Keratinocyte (primary cell): Measurements from ENCODE around the gene ZNF583. TPM values are rescaled to one million over a fixed set of nuclear protein-coding genes. Genes with fewer than 3 reads are reported as not detected.

Experiments used
- DNase-seq: peaks from one replicate; pipeline ENCODE4 v3.0.0-alpha.2; 2011; ENCODE audit warnings: low read depth, missing footprints, low spot score
- FAIRE-seq: peaks from 2 replicates; lab custom pipeline; 2011; peaks lifted over from hg19 to GRCh38; lab: Jason Lieb, UNC
- H2AFZ ChIP-seq: 2 replicates; pipeline ENCODE4 v1.6.0; 2012; ENCODE audit warnings: low read length, control low read depth, inconsistent platforms; ENCODE audit not compliant: control insufficient read depth
- H3K27ac ChIP-seq: 2 replicates; pipeline ENCODE4 v1.5.1; 2011; ENCODE audit warnings: low read length; ENCODE audit not compliant: control insufficient read depth, insufficient read depth
- H3K27me3 ChIP-seq: 3 replicates; pipeline ENCODE4 v1.6.0; 2011; ENCODE audit warnings: low read length; ENCODE audit not compliant: control insufficient read depth, insufficient read depth; ENCODE audit errors: extremely low read depth
- H3K36me3 ChIP-seq, 2 experiments: 2 replicates in 1 of 2; 3 replicates in 1 of 2; pipeline ENCODE4 v1.5.1; 2011; ENCODE audit warnings: low read length in 2 of 2, mild to moderate bottlenecking in 1 of 2; ENCODE audit not compliant: control insufficient read depth in 2 of 2, insufficient read depth in 2 of 2; ENCODE audit errors: extremely low read depth in 1 of 2
- H3K4me1 ChIP-seq: 3 replicates; pipeline ENCODE4 v1.5.1; 2011; ENCODE audit warnings: low read length; ENCODE audit not compliant: control insufficient read depth, insufficient read depth; ENCODE audit errors: extremely low read depth
- H3K4me2 ChIP-seq: 3 replicates; pipeline ENCODE4 v1.6.0; 2011; ENCODE audit warnings: low read depth, low read length; ENCODE audit not compliant: control insufficient read depth, insufficient read depth; ENCODE audit errors: extremely low read depth
- H3K4me3 ChIP-seq, 3 experiments: fragments of 200-600 bp in 1 of 3; sonication (generic) in 1 of 3; 2 replicates in 2 of 3; 3 replicates in 1 of 3; pipeline ENCODE4 v1.5.1; 2011 to 2016; ENCODE audit warnings: low read length in 3 of 3, mild to moderate bottlenecking in 3 of 3, control low read depth in 2 of 3, inconsistent platforms in 1 of 3, low read depth in 1 of 3, mixed read lengths in 1 of 3, mixed run types in 1 of 3, moderate library complexity in 1 of 3; ENCODE audit not compliant: control insufficient read depth in 2 of 3, insufficient read depth in 2 of 3; ENCODE audit errors: extremely low read depth in 1 of 3
- H3K79me2 ChIP-seq: 2 replicates; pipeline ENCODE4 v1.6.0; 2012; ENCODE audit warnings: low read length; ENCODE audit not compliant: control insufficient read depth, insufficient read depth
- H3K9ac ChIP-seq: 3 replicates; pipeline ENCODE4 v1.6.0; 2011; ENCODE audit warnings: low read length; ENCODE audit not compliant: control insufficient read depth, insufficient read depth; ENCODE audit errors: extremely low read depth
- H3K9me1 ChIP-seq: 3 replicates; pipeline ENCODE4 v1.6.0; 2011; ENCODE audit warnings: low read length; ENCODE audit not compliant: control insufficient read depth, insufficient read depth; ENCODE audit errors: extremely low read depth
- H3K9me3 ChIP-seq: 2 replicates; pipeline ENCODE4 v1.5.1; 2012; ENCODE audit warnings: low read depth, low read length; ENCODE audit not compliant: control insufficient read depth
- H4K20me1 ChIP-seq: 3 replicates; pipeline ENCODE4 v1.6.0; 2011; ENCODE audit warnings: low read length; ENCODE audit not compliant: control insufficient read depth, insufficient read depth; ENCODE audit errors: extremely low read depth
- CTCF ChIP-seq, 3 experiments: IDR thresholded peaks in 1 of 3; conservative IDR thresholded peaks in 1 of 3; optimal IDR thresholded peaks in 1 of 3; 2 replicates in 2 of 3; 3 replicates in 1 of 3; pipeline versions ENCODE3 to v1.5.1; 2011; ENCODE audit warnings: low read length in 3 of 3, mild to moderate bottlenecking in 3 of 3, moderate library complexity in 2 of 3, control low read depth in 1 of 3, inconsistent platforms in 1 of 3; ENCODE audit not compliant: insufficient read depth in 2 of 3; ENCODE audit errors: extremely low read depth in 1 of 3
- EZH2 ChIP-seq: IDR thresholded peaks from one replicate; pipeline ENCODE4 v1.6.1; 2012; ENCODE audit warnings: inconsistent platforms, mild to moderate bottlenecking, low read length, moderate library complexity
- dilution Hi-C: fragments of 300-500 bp; cut with MboI; formaldehyde crosslinking; loops from one replicate; pipeline ENCODE4 v1.7.0; 2020; ENCODE audit warnings: low sequenced_read_pairs; ENCODE audit not compliant: extremely low pct_ligation_motif_present
- polyA plus RNA-seq, 5 experiments: library from polyadenylated mRNA; depleted of rRNA in 3 of 5; stranded (reverse) in 3 of 5; stranded (forward) in 1 of 5; unstranded in 1 of 5; fragments of >200 nt; gene quantifications; 1 replicate in 1 of 5; 2 replicates in 3 of 5; 3 replicates in 1 of 5; pipeline versions ENCODE4 v1.2.1 to v1.2.3, GENCODE V29; 2011 to 2012; ENCODE audit warnings: missing spikeins in 2 of 5, low read depth in 1 of 5, low replicate concordance in 1 of 5

The ZNF583 gene
- polyA plus RNA-seq, 1 donor (not counting 4 experiments of a cell fraction or from before 2014, with no cell fraction given), result 3.3 TPM

GRCh38 chr19:56372281-56372680, 31.9 kb upstream of the ZNF583 start:
- Histone ChIP-seq H3K4me3 (no peak overlapping the region), H3K4me1 (peaks cover 10% of the 10 kb centered on the region), H3K36me3 (peaks cover 30% of the 10 kb centered on the region in 2 experiments), H3K79me2 (peaks cover 17% of the 10 kb centered on the region), H3K9ac (no peak overlapping the region), H3K27ac (no peak overlapping the region), H3K9me3 (peaks cover 34% of the 10 kb centered on the region), H3K27me3 (no peaks in the 10 kb centered on the region), H2AFZ (no peak overlapping the region), H3K4me2 (no peak overlapping the region), H3K9me1 (no peaks in the 10 kb centered on the region), H4K20me1 (no peaks in the 10 kb centered on the region)
- dilution Hi-C loops, result no loop called here
- FAIRE-seq (no peak), DNase-seq (no peak)
- no peak for TF ChIP-seq CTCF (optimal IDR thresholded peaks at IDR 0.05 in 1 of 3, IDR thresholded peaks at IDR 0.05 in 1 of 3, conservative IDR thresholded peaks at IDR 0.05 in 1 of 3; ENCODE audit: extremely low read depth in 1 of 3, insufficient read depth in 2 of 3, low read length in 3 of 3)

- no peak for TF ChIP-seq EZH2
- TF ChIP-seq CTCF (optimal IDR thresholded peaks at IDR 0.05 in 1 of 3, IDR thresholded peaks at IDR 0.05 in 1 of 3, conservative IDR thresholded peaks at IDR 0.05 in 1 of 3; ENCODE audit: extremely low read depth in 1 of 3, insufficient read depth in 2 of 3, low read length in 3 of 3), result no peak
- no peak for FAIRE-seq
- Histone ChIP-seq H3K4me3 (no peak overlapping the region), H3K4me1 (no peaks in the 10 kb centered on the region), H4K20me1 (no peaks in the 10 kb centered on the region), H3K4me2 (no peak overlapping the region), H3K79me2 (no peaks in the 10 kb centered on the region), H3K27ac (no peak overlapping the region), H3K36me3 (peaks cover 28 to 30% of the 10 kb centered on the region in 2 experiments), H2AFZ (no peak overlapping the region), H3K9me3 (peaks cover 46% of the 10 kb centered on the region), H3K9me1 (no peaks in the 10 kb centered on the region), H3K9ac (no peak overlapping the region), H3K27me3 (no peaks in the 10 kb centered on the region)
- no peak for DNase-seq
- dilution Hi-C loops, result no loop called here
Measured at GRCh38 chr19:56377105-56377924, 26.8 kb upstream of the ZNF583 start.
